ENCODE measurements around the gene FAM107A. TPM values are rescaled to one million over a fixed set of nuclear protein-coding genes. Genes with fewer than 3 reads are reported as not detected.

Gene FAM107A
- total RNA-seq, 4 donors from 2014 or later, result 35.7 to 107 (median 92.7) TPM

DNA sequence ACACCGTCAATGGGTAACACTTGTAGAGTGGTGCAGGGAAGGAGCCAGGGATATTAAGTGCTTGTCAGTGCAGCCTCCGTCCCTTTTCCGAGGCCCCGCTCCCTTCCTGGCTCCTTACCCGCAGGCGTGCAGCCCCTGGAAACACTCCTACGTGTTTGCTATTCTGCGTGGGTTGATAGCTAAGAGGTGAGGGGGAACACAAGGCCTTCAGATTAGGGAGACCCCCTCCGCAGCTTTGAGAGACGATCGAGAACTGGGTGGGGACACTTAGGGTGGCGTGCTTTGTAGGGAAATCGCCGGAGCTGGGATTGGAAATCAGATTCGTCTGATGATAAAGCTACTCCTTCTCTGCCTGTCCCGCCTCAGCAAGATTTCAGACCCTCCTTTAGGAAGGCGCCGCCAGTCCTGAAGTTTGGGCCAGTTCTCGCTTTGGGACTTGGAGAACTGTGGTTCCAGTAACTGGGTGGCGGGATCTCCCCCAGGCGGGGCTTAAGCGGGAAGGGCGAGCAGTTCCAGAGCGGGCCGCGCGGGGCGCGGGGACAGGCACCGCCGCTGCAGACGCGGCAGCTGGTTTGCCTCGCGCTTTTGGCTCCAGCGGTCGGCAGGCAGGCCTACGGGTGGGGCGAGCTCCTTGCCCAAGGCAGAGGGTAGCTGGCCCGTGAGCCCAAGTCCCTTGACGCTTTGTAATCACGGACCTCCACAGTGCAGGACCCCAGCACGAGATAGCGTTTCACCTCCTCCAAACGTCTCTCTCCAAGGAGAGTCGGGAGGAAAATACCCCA lies 8.0 kb upstream of the FAM107A start:
- peak overlapping the region; percentile 56 to 63 (median 60) for H3K4me3 ChIP-seq
- peak; percentile 96 for DNase-seq (ENCODE audit: extremely low spot score)
- peaks cover 0 to 28% (median 11%) of the 10 kb centered on the region in 4 donors for H3K27me3 ChIP-seq
- H3K9me3 ChIP-seq, result no peaks in the 10 kb centered on the region
- H3K27ac ChIP-seq (replicated peaks in 1 of 4), result peak overlapping the region; percentile 78 to 87 (median 80)
- WGBS, result 3% methylated on average over 24 of the region's 46 CpGs
- intact Hi-C loops (cut with DNase I), result loop anchor here (5.0 kb wide), 1 partner anchor 42 kb away; no protein-coding TSS in a partner anchor
- TF ChIP-seq POLR2A (IDR thresholded peaks at IDR 0.05; ENCODE audit: low read depth) (no peak), POLR2AphosphoS5 (IDR thresholded peaks at IDR 0.05) (peak; percentile 59 to 80), EP300 (IDR thresholded peaks at IDR 0.05) (peak; percentile 73)
- TF ChIP-seq, protein P1, sequence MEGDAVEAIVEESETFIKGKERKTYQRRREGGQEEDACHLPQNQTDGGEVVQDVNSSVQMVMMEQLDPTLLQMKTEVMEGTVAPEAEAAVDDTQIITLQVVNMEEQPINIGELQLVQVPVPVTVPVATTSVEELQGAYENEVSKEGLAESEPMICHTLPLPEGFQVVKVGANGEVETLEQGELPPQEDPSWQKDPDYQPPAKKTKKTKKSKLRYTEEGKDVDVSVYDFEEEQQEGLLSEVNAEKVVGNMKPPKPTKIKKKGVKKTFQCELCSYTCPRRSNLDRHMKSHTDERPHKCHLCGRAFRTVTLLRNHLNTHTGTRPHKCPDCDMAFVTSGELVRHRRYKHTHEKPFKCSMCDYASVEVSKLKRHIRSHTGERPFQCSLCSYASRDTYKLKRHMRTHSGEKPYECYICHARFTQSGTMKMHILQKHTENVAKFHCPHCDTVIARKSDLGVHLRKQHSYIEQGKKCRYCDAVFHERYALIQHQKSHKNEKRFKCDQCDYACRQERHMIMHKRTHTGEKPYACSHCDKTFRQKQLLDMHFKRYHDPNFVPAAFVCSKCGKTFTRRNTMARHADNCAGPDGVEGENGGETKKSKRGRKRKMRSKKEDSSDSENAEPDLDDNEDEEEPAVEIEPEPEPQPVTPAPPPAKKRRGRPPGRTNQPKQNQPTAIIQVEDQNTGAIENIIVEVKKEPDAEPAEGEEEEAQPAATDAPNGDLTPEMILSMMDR (IDR thresholded peaks at IDR 0.05), result peak; percentile 62 to 99 (median 67)
- no peaks in the 10 kb centered on the region for H3K36me3 ChIP-seq
- H3K4me1 ChIP-seq, result peaks cover 21 to 36% (median 26%) of the 10 kb centered on the region in 4 donors

DNA sequence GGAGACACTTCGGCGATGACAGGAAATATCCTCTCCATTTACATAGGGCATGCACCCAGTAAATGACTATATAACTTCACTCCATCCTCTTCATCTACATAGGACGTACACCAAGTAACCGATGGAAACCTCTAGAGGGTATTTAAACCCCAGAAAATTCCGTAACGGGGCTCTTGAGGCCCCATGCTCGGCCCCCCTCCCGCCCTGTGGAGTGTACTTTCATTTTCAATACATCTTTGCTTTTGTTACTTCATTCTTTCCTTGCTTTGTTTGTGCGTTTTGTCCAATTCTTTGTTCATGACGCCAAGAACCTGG lies 7.5 kb upstream of the FAM107A start:
- peaks cover 0 to 28% (median 11%) of the 10 kb centered on the region in 4 donors for H3K27me3 ChIP-seq
- H3K4me1 ChIP-seq, result peaks cover 21 to 36% (median 26%) of the 10 kb centered on the region in 4 donors
- peak overlapping the region; percentile 56 to 63 (median 60) for H3K4me3 ChIP-seq
- intact Hi-C loops (cut with DNase I), result loop anchor here (5.0 kb wide), 1 partner anchor 43 kb away; no protein-coding TSS in a partner anchor
- H3K9me3 ChIP-seq, result no peaks in the 10 kb centered on the region
- no peak for DNase-seq (ENCODE audit: extremely low spot score)
- 32% methylated on average over 10 of the region's 10 CpGs for WGBS
- no peaks in the 10 kb centered on the region for H3K36me3 ChIP-seq
- H3K27ac ChIP-seq (replicated peaks in 1 of 4), result peak overlapping the region; percentile 78 to 87 (median 80)
- TF ChIP-seq, protein P1 (IDR thresholded peaks at IDR 0.05), result no peak
- TF ChIP-seq POLR2AphosphoS5 (IDR thresholded peaks at IDR 0.05) (no peak), POLR2A (IDR thresholded peaks at IDR 0.05; ENCODE audit: low read depth) (no peak), EP300 (IDR thresholded peaks at IDR 0.05) (no peak)

DNA sequence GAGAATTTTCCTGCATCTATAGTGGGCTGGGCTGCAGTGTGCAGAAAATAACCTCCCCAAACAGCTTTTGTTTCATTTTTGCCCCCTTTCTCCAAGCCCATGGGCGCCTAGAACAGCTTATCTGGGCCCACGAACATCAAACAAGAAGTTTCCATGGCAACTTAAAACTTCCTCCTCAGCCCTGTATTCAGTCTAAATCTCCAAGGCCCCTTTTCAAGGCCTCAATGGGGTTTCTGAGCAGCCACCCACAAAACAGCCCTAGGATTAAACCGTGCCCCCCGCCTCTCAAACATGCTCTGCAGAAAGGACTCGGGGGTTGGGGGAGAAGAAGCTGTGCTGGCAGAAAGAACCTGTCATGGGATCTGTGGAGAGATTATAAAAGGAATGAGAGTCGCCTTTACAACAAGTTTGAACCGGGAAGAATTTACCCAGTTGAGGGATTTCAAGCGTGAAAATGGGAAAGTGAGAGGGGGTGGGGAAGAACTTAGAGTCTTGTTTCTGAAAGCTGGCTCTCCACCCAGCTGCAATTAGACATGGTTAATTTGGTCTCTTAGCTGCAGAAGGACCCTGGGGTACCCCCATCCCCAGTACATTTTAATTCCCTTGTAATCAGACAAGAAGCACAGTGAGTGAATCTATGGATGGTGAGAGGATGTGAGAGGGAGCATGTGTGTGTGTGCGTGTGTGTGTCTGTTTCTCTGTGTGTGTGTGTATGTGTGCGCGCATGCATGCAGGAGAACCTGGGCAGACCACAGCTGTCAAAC lies 4.3 kb upstream of the FAM107A start:
- intact Hi-C loops (cut with DNase I), result no loop called here
- DNase-seq (ENCODE audit: extremely low spot score), result no peak
- Histone ChIP-seq H3K4me1 (peaks cover 26 to 47% (median 40%) of the 10 kb centered on the region in 4 donors), H3K27me3 (peaks cover 0 to 6% (median 3%) of the 10 kb centered on the region in 4 donors), H3K27ac (replicated peaks in 1 of 4) (no peak overlapping the region), H3K9me3 (no peaks in the 10 kb centered on the region), H3K36me3 (no peaks in the 10 kb centered on the region), H3K4me3 (no peak overlapping the region)
- WGBS, result 69% methylated on average over 11 of the region's 11 CpGs
- TF ChIP-seq EP300 (IDR thresholded peaks at IDR 0.05) (no peak), POLR2AphosphoS5 (IDR thresholded peaks at IDR 0.05) (no peak), POLR2A (IDR thresholded peaks at IDR 0.05; ENCODE audit: low read depth) (no peak)
- TF ChIP-seq, protein P1 (IDR thresholded peaks at IDR 0.05), result no peak

DNA sequence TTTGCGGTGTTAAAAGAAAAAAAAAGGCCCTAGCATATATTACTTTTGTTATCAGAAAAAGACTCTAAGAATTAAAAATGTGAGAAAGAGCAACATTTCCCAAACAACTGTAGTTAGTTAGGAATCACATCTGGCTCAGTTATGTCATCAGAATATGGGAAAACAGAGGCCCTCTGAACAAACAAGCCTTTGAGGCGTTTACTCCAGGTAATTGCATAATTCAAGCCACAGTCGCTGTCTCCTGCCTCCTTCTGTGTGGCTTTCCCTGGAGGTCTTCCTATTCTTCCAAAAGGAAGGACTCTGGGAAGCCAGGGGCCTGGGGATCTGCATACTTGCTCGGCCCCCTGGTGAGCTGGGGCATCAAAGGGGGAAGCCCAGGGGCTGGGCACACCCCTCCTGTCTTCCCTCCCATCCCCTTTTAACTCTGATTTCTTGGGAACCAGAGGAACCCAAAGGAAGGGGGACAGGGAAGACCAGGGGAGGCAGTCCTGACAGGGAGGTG lies 3.7 kb upstream of the FAM107A start:
- H3K36me3 ChIP-seq, result no peaks in the 10 kb centered on the region
- TF ChIP-seq, protein P1 (IDR thresholded peaks at IDR 0.05), result no peak
- TF ChIP-seq POLR2AphosphoS5 (IDR thresholded peaks at IDR 0.05), result no peak
- TF ChIP-seq EP300 (IDR thresholded peaks at IDR 0.05), result no peak
- TF ChIP-seq POLR2A (IDR thresholded peaks at IDR 0.05; ENCODE audit: low read depth), result no peak
- no peaks in the 10 kb centered on the region for H3K27me3 ChIP-seq
- peak overlapping the region in 1 of 4 donors; percentile 29 for H3K27ac ChIP-seq (replicated peaks in 1 of 4)
- WGBS, result 84% methylated on average over 4 of the region's 4 CpGs
- peaks cover 22 to 46% (median 36%) of the 10 kb centered on the region in 4 donors for H3K4me1 ChIP-seq
- no peak for DNase-seq (ENCODE audit: extremely low spot score)
- intact Hi-C loops (cut with DNase I), result no loop called here
- H3K4me3 ChIP-seq, result no peak overlapping the region
- H3K9me3 ChIP-seq, result no peaks in the 10 kb centered on the region

Data from esophagus muscularis mucosa (tissue), 4 donors.